ENCODE results near the gene LRP11.
"Not testable (repeated sequence)": the region's sequence is repeated elsewhere in the genome, so short reads cannot be mapped to it uniquely, and the experiment has no call there.

Gene LRP11

GRCh38 chr6:149863698-149864577, at the start of gene LRP11:
TSS of gene LRP11 (minus strand) at chr6:149864359. CDS start at chr6:149864020, 339 bp downstream.
- DNase-seq, result peak; percentile 54

- DNase-seq, result no peak
These were observed 49.5 kb upstream of the LRP11 start for GRCh38 chr6:149913540-149914240.

GRCh38 chr6:149913085-149913484, 48.9 kb upstream of the LRP11 start:
- DNase-seq, result no peak

GRCh38 chr6:149912680-149913079, 48.5 kb upstream of the LRP11 start:
- not testable (repeated sequence) for DNase-seq

GRCh38 chr6:149910721-149911151, 46.6 kb upstream of the LRP11 start:
- no peak for DNase-seq

GRCh38 chr6:149909701-149910470, 45.7 kb upstream of the LRP11 start:
- no peak for DNase-seq

GRCh38 chr6:149908480-149908879, 44.3 kb upstream of the LRP11 start:
- not testable (repeated sequence) for DNase-seq

- no peak for DNase-seq
These were observed 43.2 kb upstream of the LRP11 start for GRCh38 chr6:149907317-149907716.

GRCh38 chr6:149906405-149906804, 42.2 kb upstream of the LRP11 start:
- DNase-seq, result no peak

- peak; percentile 35 for DNase-seq
These were observed 41.8 kb upstream of the LRP11 start for GRCh38 chr6:149905911-149906371.

- DNase-seq, result no peak
These were observed 41.3 kb upstream of the LRP11 start for GRCh38 chr6:149905371-149905910.

- DNase-seq, result no peak
These were observed 40.7 kb upstream of the LRP11 start for GRCh38 chr6:149904661-149905370.

- no peak for DNase-seq
These were observed 39.9 kb upstream of the LRP11 start for GRCh38 chr6:149903938-149904611.

- no peak for DNase-seq
These were observed 37.4 kb upstream of the LRP11 start for GRCh38 chr6:149901444-149902140.

GRCh38 chr6:149900620-149901443, 36.7 kb upstream of the LRP11 start:
- DNase-seq, result no peak

GRCh38 chr6:149899926-149900619, 35.9 kb upstream of the LRP11 start:
- DNase-seq, result no peak

GRCh38 chr6:149899486-149899885, 35.3 kb upstream of the LRP11 start:
- no peak for DNase-seq

GRCh38 chr6:149898966-149899365, 34.8 kb upstream of the LRP11 start:
- DNase-seq, result no peak
